ENCODE data around the gene ABI1.

- TF ChIP-seq EZH2 (IDR thresholded peaks at IDR 0.05) (no peak), CTCF (IDR thresholded peaks at IDR 0.05) (no peak)
Measured at GRCh38 chr10:26802527-26802926, 58.2 kb downstream of the ABI1 start.
